H1 (cell line): ENCODE data around the gene PRSS8. TPM values are rescaled to one million over a fixed set of nuclear protein-coding genes. Genes with fewer than 3 reads are reported as not detected.

Experiments
- BCL11A ChIP-seq, 2 experiments: IDR thresholded peaks; one replicate each; pipeline ENCODE4 v1.6.1; 2011; ENCODE audit warnings: low read depth in 2 of 2, low read length in 2 of 2, mild to moderate bottlenecking in 2 of 2
- CHD1 ChIP-seq: IDR thresholded peaks from 2 replicates; pipeline ENCODE4 v1.6.1; 2012; ENCODE audit warnings: low read depth, low read length, improper control_type of control experiment
- HDAC2 ChIP-seq, 2 experiments: fragments of 300-600 bp in 1 of 2; sonication (generic) in 1 of 2; IDR thresholded peaks; 2 replicates each; pipeline ENCODE4 v1.6.1; 2011 to 2012; ENCODE audit warnings: low read depth in 2 of 2, low read length in 2 of 2, mild to moderate bottlenecking in 2 of 2, moderate library complexity in 2 of 2, borderline replicate concordance in 1 of 2, inconsistent platforms in 1 of 2
- POU5F1 ChIP-seq: IDR thresholded peaks from 2 replicates; pipeline ENCODE4 v1.6.1; 2011; ENCODE audit warnings: low read depth, mild to moderate bottlenecking, low read length, moderate library complexity
- SP4 ChIP-seq: IDR thresholded peaks from 2 replicates; pipeline ENCODE4 v1.6.1; 2012; ENCODE audit warnings: low read length, inconsistent platforms
- polyA plus RNA-seq, 7 experiments: library from polyadenylated mRNA; depleted of rRNA in 3 of 7; stranded (reverse) in 5 of 7; unstranded in 2 of 7; fragments of >200 nt in 5 of 7; fragments of 200-250 nt in 2 of 7; gene quantifications; 1 replicate in 5 of 7; 2 replicates in 1 of 7; 4 replicates in 1 of 7; pipeline versions ENCODE4 v1.2.1 to v1.2.3, GENCODE V29; 2011 to 2013; ENCODE audit warnings: missing spikeins in 2 of 7, mixed read lengths in 2 of 7
- total RNA-seq: library from RNA; stranded (reverse); fragmentation: NEBNext Ultra II Directional; extraction: Animal tissue kit (Norgen Biotek cat#: 25700); gene quantifications from 2 replicates; pipeline ENCODE4 v1.2.1, GENCODE V29; 2021

Gene PRSS8
- total and polyA plus RNA-seq, 2 of the 8 experiments (the other 6 are each of a cell fraction or from before 2014, with no cell fraction given), result 87.7 to 273 TPM

- no peak for TF ChIP-seq HDAC2 (IDR thresholded peaks at IDR 0.05; ENCODE audit: borderline replicate concordance in 1 of 2, low read depth in 2 of 2, low read length in 2 of 2)
- no peak for TF ChIP-seq CHD1
- TF ChIP-seq SP4, result no peak
- TF ChIP-seq POU5F1, result no peak
- TF ChIP-seq BCL11A (IDR thresholded peaks at IDR 0.05; ENCODE audit: low read depth in 2 of 2, low read length in 2 of 2), result no peak
These were observed 25.2 kb downstream of the PRSS8 start (continued) for GRCh38 chr16:31110106-31111034.
